Astrocyte of the spinal cord (primary cell): ENCODE data around the gene COL2A1.

Experiments used
- DNase-seq: peaks from one replicate; pipeline ENCODE4 v3.0.0; 2011; ENCODE audit warnings: low read depth, low spot score
- H3K4me3 ChIP-seq: 2 replicates; pipeline ENCODE4 v1.5.1; 2011; ENCODE audit warnings: low read depth, mild to moderate bottlenecking, low read length, moderate library complexity
- CTCF ChIP-seq: IDR thresholded peaks from 2 replicates; pipeline ENCODE4 v1.5.1; 2012; ENCODE audit warnings: low read depth, mild to moderate bottlenecking, low read length, inconsistent platforms
- in situ Hi-C: cut with HindIII; loops from 2 replicates; pipeline ENCODE4 v1.10.0; 2017; ENCODE audit warnings: low sequenced_read_pairs

The COL2A1 gene

DNA sequence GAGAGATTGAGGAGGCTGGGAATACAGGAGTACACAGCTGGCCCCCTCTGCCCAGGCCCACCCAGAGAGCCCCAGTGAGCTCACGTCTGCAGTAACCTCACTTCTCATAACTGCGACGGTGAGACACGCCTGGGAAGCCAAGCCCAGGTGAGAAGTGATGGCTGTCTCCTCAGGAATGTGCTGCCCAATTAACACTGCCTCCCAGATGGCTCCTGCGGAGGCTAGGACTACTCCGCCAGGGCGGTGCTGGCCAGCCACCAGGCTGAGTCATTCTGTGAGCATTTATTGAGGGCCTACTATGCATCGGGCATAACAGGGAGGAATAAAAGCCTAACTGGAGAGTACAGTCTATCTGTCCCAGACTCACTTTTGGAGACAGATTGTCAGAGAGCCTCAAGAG is 50.2 kb downstream of the COL2A1 start:
- H3K4me3 ChIP-seq, result no peak overlapping the region
- no peak for DNase-seq
- in situ Hi-C loops, result no loop called here
- no peak for TF ChIP-seq CTCF

DNA sequence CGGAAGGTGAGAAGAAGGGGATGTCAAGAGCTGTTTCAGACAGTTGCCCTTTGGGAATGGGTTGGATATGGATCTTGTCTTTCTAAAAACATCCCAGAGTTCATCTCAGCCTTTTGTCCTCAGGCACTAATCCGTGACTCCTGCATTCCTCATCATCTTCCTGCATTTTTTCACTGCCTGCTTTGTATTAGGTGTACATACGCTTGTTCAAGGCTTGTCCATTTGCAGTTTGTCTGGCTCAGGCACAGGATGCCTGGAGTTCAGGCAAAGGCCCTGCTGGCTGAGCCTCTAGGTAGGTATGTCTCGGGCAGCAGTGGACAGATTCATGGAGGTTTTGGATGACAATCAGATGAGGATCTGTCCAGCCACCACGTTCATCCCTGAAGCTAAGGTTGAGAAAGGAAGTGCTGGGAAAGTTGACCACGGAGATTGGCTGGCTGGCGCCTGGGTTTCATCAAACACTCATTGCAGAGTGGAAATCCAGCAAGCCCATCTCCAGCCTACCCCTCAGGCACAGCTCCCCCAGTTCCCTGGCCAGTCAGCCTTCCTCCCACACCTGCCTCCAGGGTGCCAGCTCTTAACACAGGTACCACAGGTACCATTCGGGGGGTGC is 53.3 kb downstream of the COL2A1 start:
- no peak overlapping the region for H3K4me3 ChIP-seq

DNA sequence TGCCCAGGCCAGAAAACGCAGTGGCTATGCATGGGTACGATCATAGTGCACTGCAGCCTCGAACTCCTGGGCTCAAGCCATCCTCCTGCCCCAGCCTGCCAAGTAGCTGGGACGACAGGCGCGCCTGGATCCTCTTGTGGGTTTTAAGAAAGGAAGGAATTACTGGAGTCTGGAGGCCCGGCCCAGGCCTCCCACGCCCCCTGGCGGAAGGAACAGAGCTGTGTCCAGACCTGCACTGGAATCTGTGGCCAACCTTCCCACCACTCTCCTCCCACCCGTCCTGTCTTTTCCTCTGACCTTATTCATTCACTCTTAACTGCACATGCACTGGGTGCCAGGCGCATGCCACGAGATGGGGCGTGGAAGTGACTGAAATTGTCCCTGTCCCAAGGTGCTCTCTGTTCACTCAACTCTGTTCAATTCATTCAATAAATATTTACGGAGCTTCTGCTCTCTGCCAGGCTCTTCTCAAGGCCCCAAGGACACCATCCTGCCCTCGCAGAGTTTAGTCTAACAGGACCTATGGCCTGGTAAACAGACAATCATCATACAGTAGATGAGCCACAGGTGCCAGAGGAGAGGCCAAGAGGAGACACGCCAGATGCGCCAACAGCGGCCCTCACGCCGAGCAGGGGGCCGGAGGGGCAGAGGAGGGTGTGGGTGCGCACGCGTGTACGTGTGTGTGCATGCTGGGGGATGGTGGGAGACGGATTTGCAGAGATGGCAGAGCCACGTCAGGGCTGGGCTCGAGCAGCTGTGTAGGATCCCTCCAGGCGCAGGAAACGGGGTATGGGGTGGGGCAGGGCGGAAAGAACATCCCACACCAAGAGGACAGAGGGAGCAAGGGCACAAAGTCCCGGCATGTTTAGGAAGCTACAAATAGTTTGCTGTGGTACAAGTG is 54.6 kb downstream of the COL2A1 start:
- peak; percentile 82 for DNase-seq
- peak; percentile 96 for TF ChIP-seq CTCF
- in situ Hi-C loops, result no loop called here
- H3K4me3 ChIP-seq, result no peak overlapping the region

More for the DNA sequence above, 53.3 kb downstream of the COL2A1 start:
- in situ Hi-C loops, result no loop called here
- DNase-seq, result no peak
- no peak for TF ChIP-seq CTCF

- H3K4me3 ChIP-seq, result no peak overlapping the region
- in situ Hi-C loops, result no loop called here
- TF ChIP-seq CTCF, result no peak
- peak; percentile 15 for DNase-seq
Observed at GRCh38 chr12:47947341-47947740, 56.9 kb downstream of the COL2A1 start.

- H3K4me3 ChIP-seq, result no peak overlapping the region
- DNase-seq, result no peak
- in situ Hi-C loops, result no loop called here
- TF ChIP-seq CTCF, result no peak
Observed at GRCh38 chr12:47946413-47947323, 57.6 kb downstream of the COL2A1 start.

GRCh38 chr12:47945341-47945728 is 58.9 kb downstream of the COL2A1 start:
- no peak for DNase-seq
- no peak for TF ChIP-seq CTCF
- H3K4me3 ChIP-seq, result no peak overlapping the region
- in situ Hi-C loops, result no loop called here
